ENCODE data around the gene C10orf90. TPM values are rescaled to one million over a fixed set of nuclear protein-coding genes. Genes with fewer than 3 reads are reported as not detected.

The C10orf90 gene
- total and polyA plus RNA-seq, 7 donors, result 0.01 to 0.39 (median 0.07) TPM; not detected in 4

- H3K4me1 ChIP-seq, result no peaks in the 10 kb centered on the region
- no peaks in the 10 kb centered on the region for H3K9me3 ChIP-seq
- H3K36me3 ChIP-seq (ENCODE audit: insufficient read depth in 1 of 2, low read depth in 1 of 2), result no peaks in the 10 kb centered on the region
- DNase-seq (no peak), ATAC-seq (no peak)
- intact Hi-C loops (cut with DNase I), result no loop called here
- no peak for TF ChIP-seq CTCF (IDR thresholded peaks at IDR 0.05)
- no peaks in the 10 kb centered on the region for H3K27me3 ChIP-seq (ENCODE audit: insufficient read depth in 3 of 3, low read length in 2 of 3)
- H3K27ac ChIP-seq, result no peak overlapping the region
- WGBS, 3 donors, result 21 to 39% (median 33%) methylated on average over 14 of the region's 14 CpGs
- H3K4me3 ChIP-seq, result no peak overlapping the region
These were observed 84.4 kb downstream of the C10orf90 start for GRCh38 chr10:126586128-126586527.

- no peak for ATAC-seq
- WGBS, 3 donors, result 87 to 90% (median 88%) methylated on average over 6 of the region's 6 CpGs
These were observed 85.1 kb downstream of the C10orf90 start for GRCh38 chr10:126585249-126586017.

GRCh38 chr10:126584836-126585235, 85.7 kb downstream of the C10orf90 start:
- intact Hi-C loops (cut with DNase I), result no loop called here
- WGBS, 3 donors, result 73 to 81% (median 81%) methylated on average over 3 of the region's 3 CpGs
- H3K9me3 ChIP-seq, result no peaks in the 10 kb centered on the region
- TF ChIP-seq CTCF (IDR thresholded peaks at IDR 0.05), result no peak
- H3K27ac ChIP-seq, result no peak overlapping the region
- DNase-seq (no peak), ATAC-seq (no peak)
- H3K4me1 ChIP-seq, result no peaks in the 10 kb centered on the region
- no peak overlapping the region for H3K4me3 ChIP-seq
- H3K27me3 ChIP-seq (ENCODE audit: insufficient read depth in 3 of 3, low read length in 2 of 3), result no peaks in the 10 kb centered on the region
- H3K36me3 ChIP-seq (ENCODE audit: insufficient read depth in 1 of 2, low read depth in 1 of 2), result no peaks in the 10 kb centered on the region

More at GRCh38 chr10:126585249-126586017, 85.1 kb downstream of the C10orf90 start:
- Histone ChIP-seq H3K27me3 (ENCODE audit: insufficient read depth in 3 of 3, low read length in 2 of 3) (no peaks in the 10 kb centered on the region), H3K9me3 (no peaks in the 10 kb centered on the region), H3K27ac (no peak overlapping the region), H3K4me1 (no peaks in the 10 kb centered on the region), H3K4me3 (no peak overlapping the region), H3K36me3 (ENCODE audit: insufficient read depth in 1 of 2, low read depth in 1 of 2) (no peaks in the 10 kb centered on the region)
- TF ChIP-seq CTCF (IDR thresholded peaks at IDR 0.05), result no peak
- DNase-seq, result no peak
- intact Hi-C loops (cut with DNase I), result no loop called here

GRCh38 chr10:126583552-126584200, 86.8 kb downstream of the C10orf90 start:
- Histone ChIP-seq H3K4me3 (no peak overlapping the region), H3K36me3 (ENCODE audit: insufficient read depth in 1 of 2, low read depth in 1 of 2) (no peaks in the 10 kb centered on the region), H3K27ac (no peak overlapping the region), H3K9me3 (no peaks in the 10 kb centered on the region), H3K4me1 (no peaks in the 10 kb centered on the region), H3K27me3 (ENCODE audit: insufficient read depth in 3 of 3, low read length in 2 of 3) (no peaks in the 10 kb centered on the region)
- intact Hi-C loops (cut with DNase I), result no loop called here
- WGBS, 3 donors, result 49 to 57% (median 53%) methylated on average over 6 of the region's 6 CpGs
- DNase-seq, result no peak
- no peak for ATAC-seq
- no peak for TF ChIP-seq CTCF (IDR thresholded peaks at IDR 0.05)

Measured in psoas muscle (tissue), 8 donors.